Panc1 (cell line): ENCODE data around the gene MBNL2. TPM values are rescaled to one million over a fixed set of nuclear protein-coding genes. Genes with fewer than 3 reads are reported as not detected.

Experiments
- ATAC-seq: fragments of 200-7000 bp; cut with Tn5 transposase; 2 replicates; pipeline ENCODE4 v1.9.1; 2020; ENCODE audit warnings: mild to moderate bottlenecking, moderate library complexity
- BruUV-seq: library from RNA; stranded (reverse); fragments of 400-500 nt; replicated peaks from 2 replicates; lab custom pipeline; 2021; lab: Mats Ljungman, UMichigan
- CTCF ChIA-PET: fragments of 300-600 bp; sonication (Branson Sonifier 250); formaldehyde crosslinking; loops from one replicate; lab custom pipeline; 2022; ENCODE audit warnings: antibody characterized with exemption; lab: Charles Lee
- POLR2A ChIA-PET: fragments of 300-600 bp; sonication (Branson Sonifier 250); formaldehyde crosslinking; loops from one replicate; lab custom pipeline; 2022; ENCODE audit warnings: antibody characterized with exemption; lab: Charles Lee
- DNase-seq: peaks from one replicate; pipeline ENCODE4 v3.0.0-alpha.2; 2010; ENCODE audit warnings: low read depth, low spot score
- H3K27ac ChIP-seq: 2 replicates; pipeline ENCODE4 v1.5.1; 2011; ENCODE audit warnings: mild to moderate bottlenecking, low read length, inconsistent platforms
- H3K27me3 ChIP-seq: fragments of 200-500 bp; sonication (Bioruptor generic); 2 replicates; pipeline ENCODE4 v1.6.0; 2014; ENCODE audit warnings: low read length, inconsistent platforms; ENCODE audit not compliant: control insufficient read depth, insufficient read depth
- H3K36me3 ChIP-seq: fragments of 200-500 bp; sonication (Bioruptor generic); 2 replicates; pipeline ENCODE4 v1.5.1; 2014; ENCODE audit warnings: inconsistent platforms, mild to moderate bottlenecking, low read length, moderate library complexity; ENCODE audit not compliant: control insufficient read depth, insufficient read depth
- H3K4me1 ChIP-seq: 2 replicates; pipeline ENCODE4 v1.5.1; 2011; ENCODE audit warnings: inconsistent platforms, mild to moderate bottlenecking, low read length, moderate library complexity; ENCODE audit not compliant: control insufficient read depth, insufficient read depth
- H3K4me3 ChIP-seq, 2 experiments: 2 replicates each; pipeline ENCODE4 v1.5.1; 2011 to 2012; ENCODE audit warnings: low read depth in 2 of 2, low read length in 2 of 2, mild to moderate bottlenecking in 2 of 2, inconsistent platforms in 1 of 2, moderate library complexity in 1 of 2
- H3K9me3 ChIP-seq: fragments of 200-500 bp; sonication (Bioruptor generic); 2 replicates; pipeline ENCODE4 v1.5.1; 2014; ENCODE audit warnings: low read depth, mild to moderate bottlenecking, inconsistent platforms, low read length, moderate library complexity; ENCODE audit not compliant: control insufficient read depth, insufficient read depth
- CTCF ChIP-seq: fragments of 450-650 bp; IDR thresholded peaks from 2 replicates; pipeline ENCODE4 v1.5.1; 2017; ENCODE audit warnings: mild to moderate bottlenecking
- POLR2AphosphoS5 ChIP-seq: IDR thresholded peaks from 2 replicates; pipeline ENCODE4 v1.6.1; 2012; ENCODE audit warnings: mild to moderate bottlenecking, low read depth, low read length, moderate library complexity
- REST ChIP-seq, 2 experiments: IDR thresholded peaks; 2 replicates each; pipeline ENCODE4 v1.6.1; 2011 to 2012; ENCODE audit warnings: low read depth in 2 of 2, control low read depth in 1 of 2, low read length in 1 of 2, mild to moderate bottlenecking in 1 of 2, moderate library complexity in 1 of 2; ENCODE audit not compliant: insufficient read depth in 1 of 2
- SIN3A ChIP-seq: IDR thresholded peaks from 2 replicates; pipeline ENCODE4 v1.6.1; 2012; ENCODE audit warnings: low read depth, mild to moderate bottlenecking, low read length, moderate library complexity, borderline replicate concordance; ENCODE audit not compliant: insufficient read depth
- TCF7L2 ChIP-seq: IDR thresholded peaks from 2 replicates; pipeline ENCODE4 v1.6.1; 2011; ENCODE audit warnings: mild to moderate bottlenecking, low read depth, low read length, inconsistent platforms
- in situ Hi-C: cut with HindIII; loops from 2 replicates; pipeline ENCODE4 v1.10.0; 2016; ENCODE audit warnings: low sequenced_read_pairs, low pct_unique_long_range_greater_than_20kb
- intact Hi-C: fragments of 100-400 bp; cut with micrococcal nuclease; formaldehyde crosslinking; loops from one replicate; pipeline ENCODE4 v1.10.0; 2022; ENCODE audit not compliant: unreplicated experiment
- total RNA-seq: library from RNA; stranded (reverse); gene quantifications from one replicate; pipeline ENCODE4 v1.2.1, GENCODE V29; 2021; ENCODE audit not compliant: unreplicated experiment

MBNL2 gene
- total RNA-seq, 1 experiment from 2014 or later = 103 TPM

GRCh38 chr13:97225533-97225932 lies 3.4 kb downstream of the MBNL2 start:
- H3K36me3 ChIP-seq = peaks cover 6% of the 10 kb centered on the region
- no TSS peak for BruUV-seq
- no peak for TF ChIP-seq REST (IDR thresholded peaks at IDR 0.05; ENCODE audit: insufficient read depth in 1 of 2, low read depth in 2 of 2, low read length in 1 of 2)
- TF ChIP-seq SIN3A = 0 out of 2 replicates have a peak, but pooled peaks have one; percentile 28
- DNase-seq = no peak
- H3K27me3 ChIP-seq = no peaks in the 10 kb centered on the region
- ChIA-PET POLR2A (interaction anchor here (0.7 to 1.2 kb wide), 5 partner anchors 10 to 86 kb away, joined by 3 to 7 read pairs (median 5); no protein-coding TSS in a partner anchor), CTCF (interaction anchor here (0.7 kb wide), 1 partner anchor 12 kb away, joined by 3 read pairs; no protein-coding TSS in a partner anchor)
- peak overlapping the region; percentile 79 to 96 for H3K4me3 ChIP-seq
- intact Hi-C loops = no loop called here
- peak overlapping the region; percentile 99 for H3K27ac ChIP-seq
- peaks cover 53% of the 10 kb centered on the region for H3K4me1 ChIP-seq
- no peaks in the 10 kb centered on the region for H3K9me3 ChIP-seq
- ATAC-seq = no peak
- in situ Hi-C loops = no loop called here

- TF ChIP-seq SIN3A = no peak
- no peak for TF ChIP-seq REST (IDR thresholded peaks at IDR 0.05; ENCODE audit: insufficient read depth in 1 of 2, low read depth in 2 of 2, low read length in 1 of 2)
- no peak for TF ChIP-seq TCF7L2
- TF ChIP-seq POLR2AphosphoS5 = no peak
- TF ChIP-seq CTCF = no peak
- H3K4me1 ChIP-seq = peaks cover 53% of the 10 kb centered on the region
- DNase-seq (no peak), ATAC-seq (no peak)
- in situ Hi-C loops = no loop called here
- intact Hi-C loops = no loop called here
- no TSS peak for BruUV-seq
- peak overlapping the region; percentile 99 for H3K27ac ChIP-seq
- peaks cover 6% of the 10 kb centered on the region for H3K36me3 ChIP-seq
- ChIA-PET CTCF (interaction anchor here (0.7 to 1.1 kb wide), 2 partner anchors 11 to 116 kb away, joined by 3 read pairs; no protein-coding TSS in a partner anchor), POLR2A (interaction anchor here (0.6 to 1.2 kb wide), 3 partner anchors 10 to 102 kb away, joined by 4 to 7 read pairs (median 5); no protein-coding TSS in a partner anchor)
- H3K4me3 ChIP-seq = peak overlapping the region; percentile 79 to 96
- H3K27me3 ChIP-seq = no peaks in the 10 kb centered on the region
- no peaks in the 10 kb centered on the region for H3K9me3 ChIP-seq
Measured at GRCh38 chr13:97226013-97226412, 3.9 kb downstream of the MBNL2 start.
